ENCODE results near the gene NMRK1.

DNA sequence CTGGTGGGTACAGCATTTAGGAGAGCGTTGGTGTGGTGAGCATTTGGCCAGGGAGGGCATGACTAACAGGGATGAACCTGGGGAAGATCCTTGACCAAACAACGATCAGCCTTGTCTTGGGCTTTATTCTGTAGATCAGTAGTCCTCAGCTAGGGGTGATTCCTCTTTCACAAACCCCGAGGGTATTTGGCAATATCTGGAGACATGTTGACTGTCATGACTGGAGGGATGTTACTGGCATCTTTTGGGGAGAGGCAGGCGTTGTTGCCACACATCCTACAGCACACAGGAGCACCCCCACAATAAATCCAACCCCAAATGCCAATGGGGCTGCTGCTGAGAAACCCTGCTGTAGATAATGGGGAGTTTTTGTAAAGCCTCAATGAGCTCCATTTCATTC is 44.3 kb upstream of the NMRK1 start:
- TF ChIP-seq, protein P1, sequence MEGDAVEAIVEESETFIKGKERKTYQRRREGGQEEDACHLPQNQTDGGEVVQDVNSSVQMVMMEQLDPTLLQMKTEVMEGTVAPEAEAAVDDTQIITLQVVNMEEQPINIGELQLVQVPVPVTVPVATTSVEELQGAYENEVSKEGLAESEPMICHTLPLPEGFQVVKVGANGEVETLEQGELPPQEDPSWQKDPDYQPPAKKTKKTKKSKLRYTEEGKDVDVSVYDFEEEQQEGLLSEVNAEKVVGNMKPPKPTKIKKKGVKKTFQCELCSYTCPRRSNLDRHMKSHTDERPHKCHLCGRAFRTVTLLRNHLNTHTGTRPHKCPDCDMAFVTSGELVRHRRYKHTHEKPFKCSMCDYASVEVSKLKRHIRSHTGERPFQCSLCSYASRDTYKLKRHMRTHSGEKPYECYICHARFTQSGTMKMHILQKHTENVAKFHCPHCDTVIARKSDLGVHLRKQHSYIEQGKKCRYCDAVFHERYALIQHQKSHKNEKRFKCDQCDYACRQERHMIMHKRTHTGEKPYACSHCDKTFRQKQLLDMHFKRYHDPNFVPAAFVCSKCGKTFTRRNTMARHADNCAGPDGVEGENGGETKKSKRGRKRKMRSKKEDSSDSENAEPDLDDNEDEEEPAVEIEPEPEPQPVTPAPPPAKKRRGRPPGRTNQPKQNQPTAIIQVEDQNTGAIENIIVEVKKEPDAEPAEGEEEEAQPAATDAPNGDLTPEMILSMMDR (conservative IDR thresholded peaks at IDR 0.05): no peak
- TF ChIP-seq EZH2 (IDR thresholded peaks at IDR 0.05; ENCODE audit: low read depth): no peak

Data from PC-9 (cell line).